Prostate gland (tissue), 2 donors: ENCODE measurements around the gene ITPKB.

Experiments
- CTCF ChIP-seq, 4 experiments: fragments of 200-600 bp in 2 of 4; fragments of 450-650 bp in 2 of 4; sonication (generic) in 2 of 4; IDR thresholded peaks; 1 replicate in 3 of 4; 2 replicates in 1 of 4; pipeline ENCODE4 v1.5.1; 2016 to 2019; ENCODE audit warnings: antibody characterized with exemption in 4 of 4, mild to moderate bottlenecking in 2 of 4, moderate library complexity in 2 of 4
- POLR2AphosphoS5 ChIP-seq: sonication (generic); formaldehyde crosslinking; IDR thresholded peaks from one replicate; pipeline ENCODE4 v1.6.1; 2017; ENCODE audit warnings: antibody characterized with exemption

- TF ChIP-seq CTCF (IDR thresholded peaks at IDR 0.05) = no peak
- TF ChIP-seq POLR2AphosphoS5 = no peak
Observed at GRCh38 chr1:226658546-226659125, 80.4 kb downstream of the ITPKB start.
